ENCODE data around the gene GDE1.

- no peak for TF ChIP-seq CTCF (IDR thresholded peaks at IDR 0.05)
- no peak for TF ChIP-seq POLR2A (IDR thresholded peaks at IDR 0.05)
Measured at GRCh38 chr16:19520861-19521331, 1.0 kb downstream of the GDE1 start.
